WTC11 (cell line): ENCODE measurements around the gene IL6ST. TPM values are rescaled to one million over a fixed set of nuclear protein-coding genes. Genes with fewer than 3 reads are reported as not detected.

ENCODE experiments used
- ATAC-seq: fragments of 200-7000 bp; cut with Tn5 transposase; 2 replicates; pipeline ENCODE4 v1.10.0; 2021; ENCODE audit warnings: mild to moderate bottlenecking, moderate library complexity
- CTCF ChIA-PET: fragments of 300-600 bp; sonication (Branson Sonifier 250); formaldehyde crosslinking; loops from one replicate; lab custom pipeline; 2021; ENCODE audit warnings: antibody characterized with exemption; lab: Charles Lee
- POLR2A ChIA-PET: fragments of 350-600 bp; sonication (Branson Sonifier 250); formaldehyde crosslinking; loops from one replicate; lab custom pipeline; 2021; ENCODE audit warnings: antibody characterized with exemption; lab: Charles Lee
- DNase-seq: peaks from one replicate; pipeline ENCODE4 v3.0.0; 2021; ENCODE audit warnings: low spot score
- H3K27ac Mint-ChIP-seq: 2 replicates; pipeline ENCODE4 v1.8.0; 2021; ENCODE audit warnings: mixed read lengths
- H3K27me3 Mint-ChIP-seq: 2 replicates; pipeline ENCODE4 v1.8.0; 2021; ENCODE audit warnings: low read depth, mild to moderate bottlenecking, moderate library complexity, mixed read lengths
- H3K36me3 Mint-ChIP-seq: 2 replicates; pipeline ENCODE4 v1.8.0; 2021; ENCODE audit warnings: mixed read lengths
- H3K4me1 Mint-ChIP-seq: 2 replicates; pipeline ENCODE4 v1.8.0; 2022; ENCODE audit warnings: mixed read lengths
- H3K4me3 Mint-ChIP-seq: 2 replicates; pipeline ENCODE4 v1.8.0; 2021; ENCODE audit warnings: mild to moderate bottlenecking, moderate library complexity, mixed read lengths
- H3K9me3 Mint-ChIP-seq: 2 replicates; pipeline ENCODE4 v1.8.0; 2021; ENCODE audit warnings: mixed read lengths
- CREM ChIP-seq: sonication (generic); formaldehyde crosslinking; IDR thresholded peaks from 2 replicates; pipeline ENCODE4 v1.8.1; 2022; ENCODE audit warnings: mild to moderate bottlenecking, missing genetic modification reagents, moderate library complexity
- ELF4 ChIP-seq: sonication (generic); formaldehyde crosslinking; IDR thresholded peaks from 2 replicates; pipeline ENCODE4 v1.8.1; 2022; ENCODE audit warnings: low read depth, mild to moderate bottlenecking, moderate library complexity, missing genetic modification reagents
- ETV6 ChIP-seq: sonication (generic); formaldehyde crosslinking; IDR thresholded peaks from 2 replicates; pipeline ENCODE4 v1.8.1; 2022; ENCODE audit warnings: mild to moderate bottlenecking, missing genetic modification reagents
- FOXP1 ChIP-seq: sonication (generic); formaldehyde crosslinking; IDR thresholded peaks from 2 replicates; pipeline ENCODE4 v1.8.0; 2022; ENCODE audit warnings: missing genetic modification reagents, mild to moderate bottlenecking, moderate library complexity, borderline replicate concordance
- HMGA2 ChIP-seq: fragments of 250-450 bp; sonication (Bioruptor Pico); IDR thresholded peaks from 2 replicates; pipeline ENCODE4 v1.4.0; 2021; ENCODE audit warnings: mild to moderate bottlenecking, moderate library complexity
- IRF2 ChIP-seq: sonication (generic); formaldehyde crosslinking; IDR thresholded peaks from 2 replicates; pipeline ENCODE4 v1.8.0; 2022; ENCODE audit warnings: low read depth, missing genetic modification reagents, borderline replicate concordance
- RELA ChIP-seq: sonication (generic); formaldehyde crosslinking; IDR thresholded peaks from 2 replicates; pipeline ENCODE4 v1.8.1; 2022; ENCODE audit warnings: missing genetic modification reagents, mild to moderate bottlenecking, borderline replicate concordance
- SMAD4 ChIP-seq: sonication (generic); formaldehyde crosslinking; IDR thresholded peaks from 2 replicates; pipeline ENCODE4 v1.8.0; 2022; ENCODE audit warnings: mild to moderate bottlenecking, missing genetic modification reagents
- SP1 ChIP-seq: sonication (generic); formaldehyde crosslinking; conservative IDR thresholded peaks from 2 replicates; pipeline ENCODE4 v1.8.1; 2022; ENCODE audit warnings: missing genetic modification reagents
- ZNF138 ChIP-seq: sonication (generic); formaldehyde crosslinking; conservative IDR thresholded peaks from 2 replicates; pipeline ENCODE4 v1.8.1; 2022; ENCODE audit warnings: mild to moderate bottlenecking, moderate library complexity, missing genetic modification reagents
- ZNF232 ChIP-seq: sonication (generic); formaldehyde crosslinking; IDR thresholded peaks from 2 replicates; pipeline ENCODE4 v1.8.0; 2022; ENCODE audit warnings: mild to moderate bottlenecking, missing genetic modification reagents
- ZNF263 ChIP-seq: sonication (generic); formaldehyde crosslinking; IDR thresholded peaks from 2 replicates; pipeline ENCODE4 v1.8.1; 2022; ENCODE audit warnings: low read depth, mild to moderate bottlenecking, moderate library complexity, missing genetic modification reagents
- total RNA-seq: library from RNA; stranded (reverse); gene quantifications from 3 replicates; pipeline ENCODE4 v1.2.3, GENCODE V29; 2021
- TF ChIP-seq, protein P1 (sequence below): sonication (generic); formaldehyde crosslinking; conservative IDR thresholded peaks from 2 replicates; pipeline ENCODE4 v1.8.1; 2022; ENCODE audit warnings: mild to moderate bottlenecking, missing genetic modification reagents
- TF ChIP-seq, protein P2 (sequence below): sonication (generic); formaldehyde crosslinking; IDR thresholded peaks from 2 replicates; pipeline ENCODE4 v1.8.1; 2023; ENCODE audit warnings: mild to moderate bottlenecking, missing genetic modification reagents
- TF ChIP-seq, protein P3 (sequence below): sonication (generic); formaldehyde crosslinking; conservative IDR thresholded peaks from 2 replicates; pipeline ENCODE4 v1.8.1; 2023; ENCODE audit warnings: mild to moderate bottlenecking, low read depth, missing genetic modification reagents, moderate library complexity
- TF ChIP-seq, protein P4 (sequence below): fragments of 250-450 bp; sonication (Bioruptor Pico); conservative IDR thresholded peaks from 2 replicates; pipeline ENCODE4 v1.9.0; 2021; ENCODE audit warnings: mild to moderate bottlenecking
- TF ChIP-seq, protein P5 (sequence below): sonication (generic); formaldehyde crosslinking; IDR thresholded peaks from 2 replicates; pipeline ENCODE4 v1.8.1; 2023; ENCODE audit warnings: mild to moderate bottlenecking, missing genetic modification reagents, moderate library complexity

The IL6ST gene
- total RNA-seq, 1 experiment from 2014 or later, result 8.4 TPM

DNA sequence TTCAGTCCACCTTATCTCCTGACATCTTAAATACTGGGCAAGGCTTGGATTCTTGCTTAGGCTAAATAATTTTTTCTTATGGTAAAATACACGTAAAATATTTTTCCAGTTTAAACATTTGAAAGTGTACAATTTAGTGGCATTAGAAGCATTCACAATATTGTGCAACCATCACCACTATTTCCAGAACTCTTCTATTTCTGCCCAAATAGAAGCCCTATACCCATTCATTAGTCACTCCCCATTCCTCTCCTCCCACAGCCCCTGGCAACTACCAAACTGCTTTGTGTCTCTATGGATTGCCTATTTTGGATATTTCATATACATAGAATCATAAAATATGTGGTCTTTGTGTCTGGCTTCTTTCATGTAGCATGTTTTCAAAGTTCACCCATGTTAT lies 86.0 kb downstream of the IL6ST start:
- Mint-ChIP-seq H3K4me3 (no peak overlapping the region), H3K4me1 (no peaks in the 10 kb centered on the region), H3K36me3 (no peaks in the 10 kb centered on the region), H3K9me3 (peaks cover 7% of the 10 kb centered on the region), H3K27ac (no peak overlapping the region), H3K27me3 (no peaks in the 10 kb centered on the region)
- ATAC-seq, result no peak
- no peak for DNase-seq
- ChIA-PET POLR2A (no interaction called here), CTCF (no interaction called here)
- no peak for TF ChIP-seq SMAD4
- no peak for TF ChIP-seq ZNF138 (CRISPR knock-in tag)
- TF ChIP-seq, protein P1, sequence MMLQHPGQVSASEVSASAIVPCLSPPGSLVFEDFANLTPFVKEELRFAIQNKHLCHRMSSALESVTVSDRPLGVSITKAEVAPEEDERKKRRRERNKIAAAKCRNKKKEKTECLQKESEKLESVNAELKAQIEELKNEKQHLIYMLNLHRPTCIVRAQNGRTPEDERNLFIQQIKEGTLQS (CRISPR knock-in tag), result no peak
- TF ChIP-seq, protein P2, sequence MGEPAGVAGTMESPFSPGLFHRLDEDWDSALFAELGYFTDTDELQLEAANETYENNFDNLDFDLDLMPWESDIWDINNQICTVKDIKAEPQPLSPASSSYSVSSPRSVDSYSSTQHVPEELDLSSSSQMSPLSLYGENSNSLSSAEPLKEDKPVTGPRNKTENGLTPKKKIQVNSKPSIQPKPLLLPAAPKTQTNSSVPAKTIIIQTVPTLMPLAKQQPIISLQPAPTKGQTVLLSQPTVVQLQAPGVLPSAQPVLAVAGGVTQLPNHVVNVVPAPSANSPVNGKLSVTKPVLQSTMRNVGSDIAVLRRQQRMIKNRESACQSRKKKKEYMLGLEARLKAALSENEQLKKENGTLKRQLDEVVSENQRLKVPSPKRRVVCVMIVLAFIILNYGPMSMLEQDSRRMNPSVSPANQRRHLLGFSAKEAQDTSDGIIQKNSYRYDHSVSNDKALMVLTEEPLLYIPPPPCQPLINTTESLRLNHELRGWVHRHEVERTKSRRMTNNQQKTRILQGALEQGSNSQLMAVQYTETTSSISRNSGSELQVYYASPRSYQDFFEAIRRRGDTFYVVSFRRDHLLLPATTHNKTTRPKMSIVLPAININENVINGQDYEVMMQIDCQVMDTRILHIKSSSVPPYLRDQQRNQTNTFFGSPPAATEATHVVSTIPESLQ (CRISPR knock-in tag), result no peak
- TF ChIP-seq, protein P3, sequence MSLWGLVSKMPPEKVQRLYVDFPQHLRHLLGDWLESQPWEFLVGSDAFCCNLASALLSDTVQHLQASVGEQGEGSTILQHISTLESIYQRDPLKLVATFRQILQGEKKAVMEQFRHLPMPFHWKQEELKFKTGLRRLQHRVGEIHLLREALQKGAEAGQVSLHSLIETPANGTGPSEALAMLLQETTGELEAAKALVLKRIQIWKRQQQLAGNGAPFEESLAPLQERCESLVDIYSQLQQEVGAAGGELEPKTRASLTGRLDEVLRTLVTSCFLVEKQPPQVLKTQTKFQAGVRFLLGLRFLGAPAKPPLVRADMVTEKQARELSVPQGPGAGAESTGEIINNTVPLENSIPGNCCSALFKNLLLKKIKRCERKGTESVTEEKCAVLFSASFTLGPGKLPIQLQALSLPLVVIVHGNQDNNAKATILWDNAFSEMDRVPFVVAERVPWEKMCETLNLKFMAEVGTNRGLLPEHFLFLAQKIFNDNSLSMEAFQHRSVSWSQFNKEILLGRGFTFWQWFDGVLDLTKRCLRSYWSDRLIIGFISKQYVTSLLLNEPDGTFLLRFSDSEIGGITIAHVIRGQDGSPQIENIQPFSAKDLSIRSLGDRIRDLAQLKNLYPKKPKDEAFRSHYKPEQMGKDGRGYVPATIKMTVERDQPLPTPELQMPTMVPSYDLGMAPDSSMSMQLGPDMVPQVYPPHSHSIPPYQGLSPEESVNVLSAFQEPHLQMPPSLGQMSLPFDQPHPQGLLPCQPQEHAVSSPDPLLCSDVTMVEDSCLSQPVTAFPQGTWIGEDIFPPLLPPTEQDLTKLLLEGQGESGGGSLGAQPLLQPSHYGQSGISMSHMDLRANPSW, result no peak
- TF ChIP-seq ETV6 (CRISPR knock-in tag), result no peak
- TF ChIP-seq, protein P4, sequence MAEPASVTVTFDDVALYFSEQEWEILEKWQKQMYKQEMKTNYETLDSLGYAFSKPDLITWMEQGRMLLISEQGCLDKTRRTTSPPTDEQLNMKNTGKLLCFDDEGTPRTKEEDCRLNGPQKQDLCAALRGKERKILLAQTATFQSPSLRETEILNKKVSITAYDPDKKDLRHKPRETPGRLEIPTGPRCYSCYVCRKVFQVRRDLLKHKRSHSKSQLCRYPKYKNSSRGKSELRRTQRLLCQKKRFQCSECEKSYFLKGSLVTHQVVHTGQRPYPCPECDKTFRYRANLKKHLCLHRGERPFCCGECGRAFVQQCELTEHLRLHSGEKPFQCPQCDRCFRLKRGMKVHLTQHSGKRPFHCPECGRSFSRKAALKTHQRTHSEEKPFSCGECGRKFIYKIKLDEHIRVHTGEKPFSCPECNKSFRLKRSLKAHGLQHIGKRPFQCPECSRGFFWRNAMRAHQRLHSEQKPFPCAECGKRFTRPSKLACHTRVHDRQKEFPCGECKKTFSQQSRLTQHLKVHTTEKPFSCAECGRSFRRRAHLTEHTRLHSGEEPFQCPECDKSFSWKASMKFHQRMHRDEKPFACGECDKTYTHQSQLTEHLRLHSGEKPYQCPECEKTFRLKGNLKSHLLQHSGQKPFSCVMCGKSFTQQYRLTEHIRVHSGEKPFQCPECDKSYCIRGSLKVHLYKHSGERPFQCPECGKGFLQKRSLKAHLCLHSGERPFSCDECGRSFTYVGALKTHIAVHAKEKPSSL (CRISPR knock-in tag), result no peak
- no peak for TF ChIP-seq RELA
- TF ChIP-seq FOXP1 (CRISPR knock-in tag), result no peak
- no peak for TF ChIP-seq IRF2 (CRISPR knock-in tag)
- no peak for TF ChIP-seq HMGA2 (CRISPR knock-in tag)

DNA sequence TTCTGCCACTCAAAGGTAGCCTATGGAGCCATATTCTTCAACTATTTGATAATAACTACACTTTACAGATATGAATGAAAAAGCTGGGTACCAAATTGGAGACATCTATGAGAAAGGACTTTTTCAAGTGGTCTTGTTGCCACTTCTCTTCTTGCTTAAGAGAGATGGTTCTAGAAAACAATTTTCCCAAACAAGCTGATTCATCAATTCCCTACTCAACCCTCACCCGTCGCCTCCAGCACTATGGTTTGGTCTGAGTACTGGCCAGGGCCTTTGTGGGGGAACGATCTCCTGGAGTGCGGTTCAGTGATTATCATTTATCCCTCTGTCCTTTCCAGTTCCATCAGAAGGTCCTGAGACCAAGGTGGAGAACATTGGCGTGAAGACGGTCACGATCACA lies 86.8 kb downstream of the IL6ST start:
- Mint-ChIP-seq H3K36me3 (no peaks in the 10 kb centered on the region), H3K27me3 (no peaks in the 10 kb centered on the region), H3K27ac (no peak overlapping the region), H3K4me3 (no peak overlapping the region), H3K9me3 (peaks cover 7% of the 10 kb centered on the region), H3K4me1 (no peaks in the 10 kb centered on the region)
- TF ChIP-seq ZNF263 (CRISPR knock-in tag) (no peak), FOXP1 (CRISPR knock-in tag) (no peak), ELF4 (CRISPR knock-in tag) (no peak), ZNF138 (CRISPR knock-in tag) (no peak), CREM (CRISPR knock-in tag) (no peak), ZNF232 (no peak), SP1 (CRISPR knock-in tag) (no peak)
- TF ChIP-seq, protein P5, sequence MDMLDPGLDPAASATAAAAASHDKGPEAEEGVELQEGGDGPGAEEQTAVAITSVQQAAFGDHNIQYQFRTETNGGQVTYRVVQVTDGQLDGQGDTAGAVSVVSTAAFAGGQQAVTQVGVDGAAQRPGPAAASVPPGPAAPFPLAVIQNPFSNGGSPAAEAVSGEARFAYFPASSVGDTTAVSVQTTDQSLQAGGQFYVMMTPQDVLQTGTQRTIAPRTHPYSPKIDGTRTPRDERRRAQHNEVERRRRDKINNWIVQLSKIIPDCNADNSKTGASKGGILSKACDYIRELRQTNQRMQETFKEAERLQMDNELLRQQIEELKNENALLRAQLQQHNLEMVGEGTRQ, result no peak
- DNase-seq (no peak), ATAC-seq (no peak)
- ChIA-PET POLR2A (no interaction called here), CTCF (no interaction called here)
